H9 (cell line): ENCODE data around the gene TK2. TPM values are rescaled to one million over a fixed set of nuclear protein-coding genes. Genes with fewer than 3 reads are reported as not detected.

Experiments used
- DNase-seq: peaks from one replicate; pipeline ENCODE4 v3.0.0-alpha.2; 2017
- H2AFZ ChIP-seq: one replicate; pipeline ENCODE4 v1.6.1; 2013; ENCODE audit warnings: mild to moderate bottlenecking, low read length, control low read depth, moderate library complexity
- H2AK5ac ChIP-seq: 2 replicates; pipeline ENCODE4 v1.6.1; 2013; ENCODE audit warnings: low read length, control low read depth, mixed read lengths; ENCODE audit not compliant: insufficient read length
- H2BK120ac ChIP-seq: one replicate; pipeline ENCODE4 v1.6.1; 2013; ENCODE audit warnings: low read depth, mild to moderate bottlenecking, low read length, control low read depth, inconsistent platforms; ENCODE audit not compliant: poor library complexity, severe bottlenecking
- H2BK12ac ChIP-seq: 2 replicates; pipeline ENCODE4 v1.6.1; 2013; ENCODE audit warnings: low read length, control low read depth, mixed read lengths, low read depth; ENCODE audit not compliant: insufficient read length
- H2BK15ac ChIP-seq: 2 replicates; pipeline ENCODE4 v1.6.1; 2013; ENCODE audit warnings: low read depth, low read length, control low read depth
- H2BK20ac ChIP-seq: one replicate; pipeline ENCODE4 v1.6.1; 2013; ENCODE audit warnings: low read depth, mild to moderate bottlenecking, low read length, control low read depth, inconsistent platforms; ENCODE audit not compliant: poor library complexity, severe bottlenecking
- H2BK5ac ChIP-seq: 2 replicates; pipeline ENCODE4 v1.6.1; 2013; ENCODE audit warnings: low read length, control low read depth, mixed read lengths; ENCODE audit not compliant: insufficient read length
- H3K14ac ChIP-seq: 2 replicates; pipeline ENCODE4 v1.6.1; 2013; ENCODE audit warnings: low read length, control low read depth; ENCODE audit not compliant: insufficient read depth
- H3K18ac ChIP-seq: 2 replicates; pipeline ENCODE4 v1.6.1; 2013; ENCODE audit warnings: low read depth, mild to moderate bottlenecking, mixed read lengths, low read length, control low read depth; ENCODE audit not compliant: insufficient read length
- H3K23ac ChIP-seq: 2 replicates; pipeline ENCODE4 v1.6.1; 2013; ENCODE audit warnings: low read length, control low read depth, mixed read lengths, low read depth; ENCODE audit not compliant: insufficient read length
- H3K23me2 ChIP-seq: 2 replicates; pipeline ENCODE4 v1.6.1; 2013; ENCODE audit warnings: low read depth, mild to moderate bottlenecking, mixed read lengths, low read length, control low read depth; ENCODE audit not compliant: insufficient read length, poor library complexity, severe bottlenecking
- H3K27ac ChIP-seq: 2 replicates; pipeline ENCODE4 v1.5.1; 2013; ENCODE audit warnings: low read length, control low read depth, mixed read lengths, low read depth; ENCODE audit not compliant: insufficient read length
- H3K27me3 ChIP-seq: 2 replicates; pipeline ENCODE4 v1.6.1; 2013; ENCODE audit warnings: low read length, control low read depth, inconsistent platforms; ENCODE audit not compliant: insufficient read depth
- H3K4ac ChIP-seq: 2 replicates; pipeline ENCODE4 v1.6.1; 2013; ENCODE audit warnings: low read depth, mild to moderate bottlenecking, control low read depth, inconsistent platforms, low read length, moderate library complexity
- H3K4me1 ChIP-seq: 2 replicates; pipeline ENCODE4 v1.6.1; 2013; ENCODE audit warnings: low read length, control low read depth, inconsistent platforms; ENCODE audit not compliant: insufficient read depth
- H3K4me2 ChIP-seq: 2 replicates; pipeline ENCODE4 v1.6.1; 2013; ENCODE audit warnings: low read length, control low read depth, mixed read lengths; ENCODE audit not compliant: insufficient read length, insufficient read depth
- H3K56ac ChIP-seq: 2 replicates; pipeline ENCODE4 v1.6.1; 2013; ENCODE audit warnings: low read depth, mild to moderate bottlenecking, mixed read lengths, low read length, control low read depth; ENCODE audit not compliant: insufficient read length
- H3K79me1 ChIP-seq: 2 replicates; pipeline ENCODE4 v1.6.1; 2013; ENCODE audit warnings: low read depth, mild to moderate bottlenecking, moderate library complexity, low read length, control low read depth, inconsistent platforms; ENCODE audit not compliant: insufficient read depth, poor library complexity, severe bottlenecking
- H3K79me2 ChIP-seq: 2 replicates; pipeline ENCODE4 v1.6.1; 2013; ENCODE audit warnings: low read length, control low read depth, inconsistent platforms; ENCODE audit not compliant: insufficient read depth
- H3K9ac ChIP-seq: 2 replicates; pipeline ENCODE4 v1.6.1; 2013; ENCODE audit warnings: low read length, control low read depth, mixed read lengths; ENCODE audit not compliant: insufficient read length; ENCODE audit errors: extremely low read depth
- H3K9me3 ChIP-seq: one replicate; pipeline ENCODE4 v1.6.1; 2013; ENCODE audit warnings: low read depth, low read length, inconsistent platforms; ENCODE audit not compliant: control insufficient read depth
- H3T11ph ChIP-seq: one replicate; pipeline ENCODE4 v1.6.1; 2013; ENCODE audit warnings: mild to moderate bottlenecking, low read length, control low read depth, inconsistent platforms
- H4K20me1 ChIP-seq: one replicate; pipeline ENCODE4 v1.6.1; 2013; ENCODE audit not compliant: control insufficient read depth, insufficient read length, insufficient read depth
- H4K5ac ChIP-seq: 2 replicates; pipeline ENCODE4 v1.6.1; 2013; ENCODE audit warnings: low read depth, mild to moderate bottlenecking, mixed read lengths, low read length, control low read depth; ENCODE audit not compliant: insufficient read length
- H4K8ac ChIP-seq: replicated peaks from 2 replicates; pipeline ENCODE4 v1.6.1; 2013; ENCODE audit warnings: low read length, control low read depth, mixed read lengths, low read depth; ENCODE audit not compliant: insufficient read length
- H4K91ac ChIP-seq: 2 replicates; pipeline ENCODE4 v1.6.1; 2013; ENCODE audit warnings: low read depth, mild to moderate bottlenecking, moderate library complexity, mixed read lengths, low read length, control low read depth; ENCODE audit not compliant: insufficient read length
- H3K27ac Mint-ChIP-seq, 3 experiments: 2 replicates in 2 of 3; 3 replicates in 1 of 3; pipeline ENCODE4 v1.8.0; 2020 to 2021; ENCODE audit warnings: mixed read lengths in 3 of 3, mild to moderate bottlenecking in 1 of 3, moderate library complexity in 1 of 3
- H3K27me3 Mint-ChIP-seq: 2 replicates; pipeline ENCODE4 v1.8.0; 2021; ENCODE audit warnings: low read depth, mild to moderate bottlenecking, moderate library complexity, mixed read lengths
- H3K36me3 Mint-ChIP-seq, 3 experiments: 2 replicates in 2 of 3; 3 replicates in 1 of 3; pipeline ENCODE4 v1.8.0; 2020 to 2021; ENCODE audit warnings: low read depth in 3 of 3, mixed read lengths in 3 of 3; ENCODE audit not compliant: insufficient read depth in 1 of 3
- H3K4me1 Mint-ChIP-seq, 2 experiments: 2 replicates each; pipeline ENCODE4 v1.8.0; 2020; ENCODE audit warnings: mixed read lengths in 2 of 2
- H3K4me3 Mint-ChIP-seq, 2 experiments: 2 replicates in 1 of 2; 3 replicates in 1 of 2; pipeline ENCODE4 v1.8.0; 2020 to 2021; ENCODE audit warnings: mild to moderate bottlenecking in 2 of 2, mixed read lengths in 2 of 2, moderate library complexity in 1 of 2
- H3K9me3 Mint-ChIP-seq, 2 experiments: 2 replicates in 1 of 2; 3 replicates in 1 of 2; pipeline ENCODE4 v1.8.0; 2020; ENCODE audit warnings: mild to moderate bottlenecking in 2 of 2, mixed read lengths in 2 of 2, moderate library complexity in 1 of 2
- CTCF ChIP-seq: fragments of 200-600 bp; sonication (generic); conservative IDR thresholded peaks from 3 replicates; pipeline ENCODE4 v1.8.0; 2021; ENCODE audit warnings: antibody characterized with exemption, mild to moderate bottlenecking
- WGBS: extraction: QIAGEN DNeasy Blood & Tissue Kit; methylation state at CpG from one replicate; pipeline ENCODE4 v1.1.7; 2013; ENCODE audit warnings: missing lambda C conversion rate, low lambda C conversion rate, mixed read lengths; ENCODE audit not compliant: insufficient read length; ENCODE audit errors: extremely low coverage; 5-methylcytosine and 5-hydroxymethylcytosine counted together
- total RNA-seq: library from RNA; stranded (reverse); gene quantifications from 2 replicates; pipeline ENCODE4 v1.2.1, GENCODE V29; 2021

TK2 gene
- total RNA-seq, 1 experiment from 2014 or later = 5.2 TPM

- H3K23ac ChIP-seq = no peak overlapping the region
- Mint-ChIP-seq H3K27me3 (peaks cover 2% of the 10 kb centered on the region), H3K36me3 (peaks cover 0 to 3% (median 0%) of the 10 kb centered on the region in 3 experiments; a peak in 1 of 7 replicates), H3K9me3 (no peaks in the 10 kb centered on the region), H3K4me1 (peaks cover 8 to 11% of the 10 kb centered on the region in 2 experiments), H3K4me3 (no peak overlapping the region), H3K27ac (peak overlapping the region in 2 of 3 experiments; percentile 15 to 53; a peak in 1 of 7 replicates)
- H3K56ac ChIP-seq = no peak overlapping the region
- TF ChIP-seq CTCF = no peak
- no peak overlapping the region for H2BK15ac ChIP-seq
- H2AK5ac ChIP-seq = no peak overlapping the region
- H3K4ac ChIP-seq = no peak overlapping the region
- no peak overlapping the region for H3K18ac ChIP-seq
- H2BK5ac ChIP-seq = no peak overlapping the region
- H2BK20ac ChIP-seq = no peak overlapping the region
- H3K4me2 ChIP-seq = no peak overlapping the region
- H4K8ac ChIP-seq = no peak overlapping the region
- H2BK120ac ChIP-seq = no peak overlapping the region
- H4K20me1 ChIP-seq = no peaks in the 10 kb centered on the region
- no peaks in the 10 kb centered on the region for H3K23me2 ChIP-seq
- no peaks in the 10 kb centered on the region for H3K79me2 ChIP-seq
- DNase-seq = no peak
- H3K9ac ChIP-seq = no peak overlapping the region
- no peaks in the 10 kb centered on the region for H3K79me1 ChIP-seq
- no peaks in the 10 kb centered on the region for H3K27me3 ChIP-seq
- WGBS = no CpG with 5 or more reads among the region's 17 CpGs
- H4K91ac ChIP-seq = no peak overlapping the region
- H4K5ac ChIP-seq = no peak overlapping the region
- no peak overlapping the region for H2BK12ac ChIP-seq
- no peaks in the 10 kb centered on the region for H3K9me3 ChIP-seq
- H2AFZ ChIP-seq = no peak overlapping the region
- no peak overlapping the region for H3K27ac ChIP-seq
- no peak overlapping the region for H3K14ac ChIP-seq
- no peaks in the 10 kb centered on the region for H3K4me1 ChIP-seq
- no peak overlapping the region for H3T11ph ChIP-seq
These were observed 27.8 kb downstream of the TK2 start for GRCh38 chr16:66521951-66522771.
